Measurements from ENCODE around the gene TFEB.

GRCh38 chr6:41659935-41660334 lies 75.5 kb downstream of the TFEB start:
- TF ChIP-seq CTCF (IDR thresholded peaks at IDR 0.05) (no peak), EP300 (IDR thresholded peaks at IDR 0.05) (no peak)

Data from ovary (tissue), 3 donors.